DMS153 treated with DMSO at 0.1 percent for 48 hours (cell line): Measurements from ENCODE around the gene ENOSF1.

Experiments
- DNase-seq: peaks from one replicate; lab custom pipeline; 2025; ENCODE audit not compliant: unreplicated experiment; lab: John Stamatoyannopoulos, UW

The ENOSF1 gene

DNA sequence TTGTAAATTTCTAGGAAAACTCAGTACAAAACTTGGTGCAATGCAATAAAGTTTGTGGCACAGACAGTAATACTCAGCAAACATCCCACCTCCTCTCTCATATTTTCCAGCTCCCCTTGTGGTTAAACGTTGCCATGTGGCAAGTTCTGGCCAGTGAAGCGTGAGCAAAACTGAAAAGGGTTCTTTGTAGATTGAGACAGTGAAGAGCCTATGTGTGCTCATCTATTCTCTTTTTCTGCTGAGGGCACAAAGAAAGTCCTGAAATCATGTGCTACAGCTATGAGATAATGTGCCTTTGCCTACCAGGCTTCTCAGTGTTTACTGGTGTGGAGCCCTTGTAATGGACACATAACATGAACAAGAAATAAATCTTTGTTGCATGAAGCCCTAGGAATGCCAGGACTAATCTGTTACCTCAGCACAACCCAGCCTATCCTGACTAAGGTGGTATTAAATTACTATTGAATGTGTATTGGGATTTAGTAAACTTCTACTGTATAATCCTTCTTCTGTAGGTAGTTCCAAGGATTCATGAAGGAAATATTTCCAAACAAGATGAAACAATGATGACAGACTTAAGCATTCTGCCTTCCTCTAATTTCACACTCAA, 67.9 kb downstream of the ENOSF1 start:
- no peak for DNase-seq

DNA sequence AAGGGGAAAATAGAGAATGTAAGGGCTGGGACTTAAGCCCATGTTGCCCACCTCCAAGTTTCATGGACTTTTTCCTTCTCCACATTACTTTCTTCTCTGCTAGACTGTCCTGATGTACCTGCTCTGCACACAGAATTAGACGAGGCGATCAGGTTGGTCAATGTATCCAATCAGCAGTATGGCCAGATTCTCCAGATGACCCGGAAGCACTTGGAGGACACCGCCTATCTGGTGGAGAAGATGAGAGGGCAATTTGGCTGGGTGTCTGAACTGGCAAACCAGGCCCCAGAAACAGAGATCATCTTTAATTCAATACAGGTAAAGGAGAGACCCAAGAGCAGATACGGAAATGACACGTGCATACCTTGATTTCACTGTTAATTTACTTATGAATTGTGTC, 71.2 kb downstream of the ENOSF1 start:
- DNase-seq = no peak

GRCh38 chr18:635171-635570, 77.3 kb downstream of the ENOSF1 start:
- no peak for DNase-seq

- DNase-seq = no peak
These were observed 77.8 kb downstream of the ENOSF1 start for GRCh38 chr18:634551-635045.

DNA sequence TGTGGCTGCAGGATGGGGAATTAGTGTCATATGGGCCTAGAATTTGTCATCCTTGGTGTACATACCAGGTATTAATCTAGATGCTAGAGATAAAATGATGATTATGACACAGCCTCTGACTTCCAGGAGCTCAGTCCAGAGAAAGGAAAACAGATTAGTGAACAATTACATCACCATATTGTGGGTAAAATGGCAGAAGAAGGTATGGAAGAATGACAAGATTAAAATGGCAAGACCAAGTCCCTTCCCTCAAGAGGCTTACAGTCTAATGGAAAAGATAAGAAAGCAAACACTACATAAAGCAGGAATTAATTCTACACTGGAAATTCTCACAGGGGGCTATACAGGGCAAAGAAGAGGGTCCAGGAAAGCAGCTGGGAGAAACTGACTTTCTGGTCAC, 80.9 kb downstream of the ENOSF1 start:
- DNase-seq = no peak

DNA sequence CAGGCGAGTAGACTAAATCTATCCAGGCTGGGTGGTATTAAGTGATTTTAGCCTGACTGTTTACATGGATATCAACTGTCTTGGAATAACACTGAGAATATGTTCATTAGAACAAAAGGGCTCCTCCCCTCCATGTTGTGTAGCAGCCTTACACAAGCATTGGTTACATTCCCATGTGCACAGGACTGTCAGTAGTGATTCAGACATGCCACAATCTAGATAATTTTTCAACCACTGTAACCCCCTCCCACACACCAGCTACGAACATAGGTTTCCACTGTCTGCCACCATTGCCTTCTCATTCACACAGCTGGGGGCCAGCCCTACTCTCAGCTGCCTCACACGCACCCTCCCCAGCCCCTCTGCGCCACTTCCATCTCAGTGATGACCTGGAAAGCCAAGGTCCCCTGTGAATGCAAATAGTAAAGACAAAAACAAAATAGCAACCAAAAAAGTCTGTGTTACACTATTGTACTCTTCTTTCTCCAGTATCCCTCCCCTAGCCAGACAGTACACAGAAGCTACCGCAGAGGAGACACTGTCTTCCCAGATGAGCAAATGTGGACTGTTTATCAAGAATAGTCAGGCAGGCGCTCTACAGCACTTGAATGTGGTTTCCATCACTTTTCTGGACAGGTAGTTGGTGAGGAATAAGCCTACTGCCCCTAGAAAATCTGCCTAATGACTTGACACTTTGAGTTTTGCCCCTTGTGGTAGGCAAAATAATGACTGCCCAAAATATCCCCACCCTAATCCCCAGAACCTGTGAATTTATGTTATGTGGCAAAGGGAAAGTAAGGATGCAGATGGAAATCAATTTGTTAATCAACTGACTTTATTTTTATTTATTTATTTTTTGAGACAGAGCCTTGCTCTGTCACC, 82.9 kb downstream of the ENOSF1 start:
- DNase-seq = no peak

DNA sequence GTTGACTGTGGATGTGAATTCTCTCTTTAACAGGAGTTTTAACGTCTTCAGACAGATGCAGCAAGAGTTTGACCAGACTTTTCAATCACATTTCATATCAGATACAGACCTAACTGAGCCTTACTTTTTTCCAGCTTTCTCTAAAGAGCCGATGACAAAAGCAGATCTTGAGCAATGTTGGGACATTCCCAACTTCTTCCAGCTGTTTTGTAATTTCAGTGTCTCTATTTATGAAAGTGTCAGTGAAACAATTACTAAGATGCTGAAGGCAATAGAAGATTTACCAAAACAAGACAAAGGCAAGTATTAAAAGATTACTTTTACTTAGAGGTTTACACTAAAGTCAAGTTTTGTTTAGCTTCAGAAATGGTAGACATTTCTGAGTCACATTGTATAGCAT, 85.2 kb downstream of the ENOSF1 start:
- DNase-seq = no peak

GRCh38 chr18:623761-624620, 88.4 kb downstream of the ENOSF1 start:
- no peak for DNase-seq

- DNase-seq = no peak
These were observed 90.1 kb downstream of the ENOSF1 start for GRCh38 chr18:622289-622688.

DNA sequence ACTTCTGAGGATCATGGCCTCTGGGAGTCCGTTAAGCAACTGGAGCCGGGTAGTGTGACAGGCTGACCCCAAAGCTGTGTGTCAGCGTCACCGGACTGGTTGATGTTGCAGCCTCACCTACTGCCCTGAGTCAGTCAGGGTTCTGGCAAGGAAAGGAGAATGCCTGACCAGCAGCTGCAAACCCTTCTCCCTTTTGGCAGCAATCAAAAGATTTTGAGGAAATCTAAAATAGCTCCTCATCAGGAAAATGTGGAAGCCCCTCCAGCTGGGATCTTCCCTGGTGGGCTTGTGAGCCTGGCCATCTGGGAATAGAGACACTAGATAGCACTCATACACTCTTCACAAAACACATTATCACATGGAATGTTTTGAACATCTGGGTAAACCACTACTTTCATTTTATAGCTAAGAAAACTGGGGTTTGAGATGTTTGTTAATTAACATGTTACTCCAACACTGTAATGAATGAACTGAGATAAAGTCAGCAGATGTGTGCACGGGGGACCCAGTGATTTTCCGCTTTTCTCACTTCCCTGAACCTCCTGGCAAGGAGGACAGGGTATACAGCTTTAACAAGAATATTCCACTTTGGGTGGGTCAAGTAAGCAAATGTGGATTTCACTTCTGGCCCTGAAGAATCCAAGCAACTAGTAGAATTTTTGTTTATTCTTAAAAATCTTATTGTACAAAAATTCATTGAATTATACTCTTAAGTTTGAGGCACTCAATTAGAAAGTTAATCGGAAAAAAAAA, 91.0 kb downstream of the ENOSF1 start:
- no peak for DNase-seq
